Putamen (tissue), 1 donor: ENCODE data around the gene POLD2.

Experiments used
- DNase-seq: peaks from one replicate; pipeline ENCODE4 v3.0.0-alpha.2; 2016; ENCODE audit warnings: low spot score

The POLD2 gene

DNA sequence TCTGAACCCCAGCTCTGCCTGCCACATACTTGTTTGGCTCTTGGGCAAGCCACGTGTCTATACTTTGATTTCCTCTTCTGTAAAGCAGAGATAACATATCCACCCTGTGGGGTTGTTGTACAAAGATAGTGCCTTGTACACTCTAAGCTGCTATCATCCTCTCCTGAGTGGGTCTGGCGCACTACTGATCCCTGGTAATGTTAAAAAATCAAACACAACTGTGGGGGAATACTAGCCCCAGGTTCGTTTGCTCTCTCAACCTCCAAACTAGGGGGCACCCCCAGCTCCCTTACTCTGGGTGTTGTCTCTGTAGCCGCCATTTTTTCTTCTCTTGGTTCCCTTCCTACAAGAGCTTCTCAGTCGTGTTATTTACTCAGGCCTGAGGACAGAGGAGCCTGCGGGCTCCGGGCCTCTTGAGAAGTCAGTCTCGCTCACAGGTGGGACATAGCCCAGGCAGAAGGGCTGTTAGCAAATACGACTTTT is 42.0 kb downstream of the POLD2 start:
- DNase-seq: no peak

GRCh38 chr7:44080686-44081265 is 42.6 kb downstream of the POLD2 start:
- DNase-seq: no peak

DNA sequence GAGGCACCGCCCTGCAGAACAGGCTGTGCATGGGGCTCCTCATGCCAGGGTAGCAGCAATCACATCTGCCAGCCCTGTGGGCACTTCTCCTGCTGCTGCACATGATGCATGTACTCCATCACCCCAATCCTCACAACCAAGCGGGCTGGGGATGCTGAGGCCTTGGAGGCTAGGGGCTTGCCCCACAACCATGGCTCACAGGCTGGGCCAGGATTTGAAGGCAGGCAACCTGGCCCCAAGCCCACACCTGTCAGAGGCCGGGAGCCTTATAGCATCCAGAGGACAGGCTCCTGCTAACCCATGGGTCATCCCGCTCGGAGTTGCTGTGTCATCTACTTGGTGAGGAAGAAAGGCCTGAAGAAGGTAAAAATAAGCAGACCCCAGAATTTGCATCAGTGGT is 43.2 kb downstream of the POLD2 start:
- DNase-seq: no peak

DNA sequence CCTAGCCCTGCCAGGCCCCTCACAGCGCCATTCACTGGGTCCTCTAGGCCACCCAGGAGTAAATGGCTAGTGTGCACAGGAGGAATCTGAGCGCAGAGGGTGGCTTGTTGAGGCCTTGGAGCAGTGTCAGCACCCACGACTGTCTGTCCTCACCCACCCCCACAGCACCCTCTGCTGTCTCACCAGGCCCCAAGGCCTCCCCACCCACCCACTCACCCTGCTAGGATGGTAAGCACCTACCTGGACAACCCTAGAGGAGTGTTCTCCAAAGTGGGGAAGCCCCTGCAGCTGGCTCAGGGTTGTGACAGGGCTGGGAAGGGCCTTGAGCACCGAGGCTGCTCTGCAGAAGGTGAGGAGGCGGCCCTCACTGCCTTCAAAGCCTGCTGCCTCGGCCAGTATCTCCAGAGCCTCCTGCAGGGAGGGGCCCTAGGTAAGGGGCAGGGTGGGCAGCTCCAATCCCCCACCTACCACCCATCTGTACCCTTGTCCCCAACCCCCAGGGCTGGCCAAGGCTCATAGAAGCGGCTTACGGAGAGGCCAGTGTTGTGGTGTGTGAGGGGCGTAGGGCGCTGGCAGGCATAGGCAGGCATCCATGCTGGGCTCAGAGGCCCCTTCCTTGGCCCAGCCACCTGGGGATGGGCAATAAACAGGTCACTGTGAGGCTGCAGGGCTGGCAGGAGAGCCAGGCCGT is 43.9 kb downstream of the POLD2 start:
- no peak for DNase-seq

DNA sequence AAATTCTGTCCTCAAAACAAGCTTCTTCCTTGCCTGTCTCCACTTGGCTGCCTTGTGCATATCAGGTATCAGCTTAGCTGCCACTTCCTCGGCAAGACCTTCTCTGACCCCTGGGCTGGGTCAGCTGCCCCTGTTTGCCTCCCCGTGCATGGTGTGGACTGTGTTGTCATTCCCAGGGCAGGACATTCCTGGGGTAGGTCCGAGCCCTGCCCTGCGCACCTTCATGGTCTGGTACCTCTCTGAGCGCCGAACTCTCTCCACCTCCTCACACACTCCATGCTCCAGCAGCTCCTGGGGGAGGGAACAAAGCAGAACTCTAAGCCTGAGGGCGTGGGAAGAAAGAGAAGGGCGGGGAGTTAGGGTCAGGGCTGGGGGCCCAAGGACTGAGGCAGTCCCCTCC is 44.8 kb downstream of the POLD2 start:
- no peak for DNase-seq

DNA sequence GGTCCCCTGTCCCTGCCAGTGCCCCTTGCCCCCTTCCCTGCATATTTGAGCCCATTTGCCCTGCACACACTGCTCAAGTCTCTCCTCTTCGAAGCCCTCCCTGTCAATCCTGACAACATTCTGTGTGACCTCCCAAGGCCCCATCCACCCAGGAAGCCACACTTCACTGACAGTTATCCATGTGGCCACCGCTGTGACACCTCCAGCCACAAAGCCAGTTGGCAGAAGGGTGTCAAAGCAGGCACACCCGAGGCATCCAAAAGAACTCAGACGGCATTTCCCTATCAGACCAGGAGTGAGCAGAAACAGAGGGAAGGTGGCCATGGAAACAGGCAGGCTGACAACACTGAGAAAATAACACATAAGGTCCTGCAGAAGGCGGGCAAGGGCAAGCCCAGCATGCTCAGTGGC is 45.7 kb downstream of the POLD2 start:
- no peak for DNase-seq

GRCh38 chr7:44077061-44077460 is 46.3 kb downstream of the POLD2 start:
- DNase-seq: no peak

- DNase-seq: no peak
Observed at GRCh38 chr7:44076101-44076895, 47.0 kb downstream of the POLD2 start.

DNA sequence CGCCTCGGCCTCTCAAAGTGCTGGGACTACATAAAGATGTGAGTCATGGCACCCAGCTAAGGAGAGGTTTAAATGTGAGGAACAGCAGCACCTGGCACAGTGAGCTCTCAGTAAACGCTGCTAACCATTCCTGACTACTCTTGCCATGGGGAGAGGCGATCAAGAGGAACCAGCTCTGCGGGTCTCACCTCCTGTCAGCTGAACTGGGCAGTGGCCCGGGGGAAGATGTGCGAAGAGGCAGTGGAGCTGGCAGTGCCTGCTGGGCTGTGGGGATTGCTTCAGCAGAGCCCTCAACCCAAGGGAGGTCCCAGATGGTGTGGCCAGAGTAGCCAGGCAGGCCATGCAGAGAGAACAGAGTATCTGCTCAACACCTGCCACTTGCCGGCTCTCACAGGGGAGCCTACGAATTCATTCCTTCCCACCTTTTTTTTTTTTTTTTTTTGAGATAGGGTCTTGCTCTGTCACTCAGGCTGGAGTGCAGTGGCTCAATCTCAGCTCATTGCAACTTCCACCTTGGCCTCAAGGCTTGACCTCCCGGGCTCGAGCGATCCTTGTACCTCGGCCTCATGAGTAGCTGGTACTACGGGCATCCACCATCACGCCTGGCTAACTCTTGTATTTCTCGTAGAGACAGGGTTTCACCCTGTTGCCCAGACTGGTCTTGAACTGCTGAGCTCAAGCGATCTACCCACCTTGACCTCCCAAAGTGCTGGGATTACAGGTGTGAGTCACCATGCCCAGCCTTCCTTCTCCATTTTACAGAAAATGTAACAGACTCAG is 47.9 kb downstream of the POLD2 start:
- DNase-seq: no peak

GRCh38 chr7:44074349-44074695 is 49.0 kb downstream of the POLD2 start:
- DNase-seq: no peak

GRCh38 chr7:44073664-44074348 is 49.5 kb downstream of the POLD2 start:
- DNase-seq: peak; percentile 74

GRCh38 chr7:44072364-44073231 is 50.8 kb downstream of the POLD2 start:
- no peak for DNase-seq

- no peak for DNase-seq
Observed at GRCh38 chr7:44071726-44072363, 51.5 kb downstream of the POLD2 start.

GRCh38 chr7:44068054-44068453 is 55.3 kb downstream of the POLD2 start:
- no peak for DNase-seq

GRCh38 chr7:44067064-44067951 is 56.0 kb downstream of the POLD2 start:
- no peak for DNase-seq

DNA sequence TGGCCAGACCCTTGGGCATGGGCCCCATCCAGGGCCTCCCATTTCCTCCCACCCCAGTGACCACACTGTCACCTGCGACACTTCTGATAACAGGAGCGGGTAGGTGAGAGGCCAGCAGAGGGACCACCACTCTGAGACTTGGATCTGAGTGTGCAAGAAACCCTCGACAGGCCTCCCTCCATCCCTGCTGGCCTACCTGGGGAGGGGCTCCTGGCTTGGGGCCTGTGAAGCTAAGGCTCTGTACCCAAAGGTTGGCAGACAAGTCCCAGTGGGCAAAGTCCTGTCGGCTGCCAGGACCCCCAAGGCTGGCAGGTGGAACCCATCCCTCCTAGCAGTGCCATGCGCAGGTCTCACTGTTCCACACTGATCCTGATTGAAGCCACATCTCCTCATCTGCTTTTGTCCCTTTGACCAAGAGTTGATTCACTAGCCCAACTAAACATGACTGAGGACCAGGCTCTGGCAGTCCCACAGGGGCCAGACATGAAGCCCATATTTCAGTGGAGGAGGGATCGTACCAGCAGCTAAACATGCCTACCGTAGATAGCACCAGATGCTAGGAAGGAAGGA is 56.8 kb downstream of the POLD2 start:
- DNase-seq: no peak

DNA sequence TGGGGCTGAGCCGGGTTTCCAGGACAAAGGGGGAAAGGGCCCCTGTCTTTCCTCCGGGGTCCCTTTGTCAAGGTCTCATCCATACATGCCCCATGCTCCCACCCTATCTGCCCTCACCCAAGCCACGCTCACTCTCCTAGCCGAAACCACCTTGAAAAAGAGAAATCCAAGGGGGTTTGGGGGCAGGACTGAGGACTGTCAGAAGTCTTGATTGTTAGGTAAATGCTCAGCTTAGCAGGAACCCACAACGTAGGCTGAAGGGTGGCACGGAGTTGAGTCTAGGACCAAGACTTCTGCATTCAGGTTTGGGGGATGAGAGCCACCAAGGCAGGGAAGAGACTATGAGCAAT is 57.3 kb downstream of the POLD2 start:
- no peak for DNase-seq

DNA sequence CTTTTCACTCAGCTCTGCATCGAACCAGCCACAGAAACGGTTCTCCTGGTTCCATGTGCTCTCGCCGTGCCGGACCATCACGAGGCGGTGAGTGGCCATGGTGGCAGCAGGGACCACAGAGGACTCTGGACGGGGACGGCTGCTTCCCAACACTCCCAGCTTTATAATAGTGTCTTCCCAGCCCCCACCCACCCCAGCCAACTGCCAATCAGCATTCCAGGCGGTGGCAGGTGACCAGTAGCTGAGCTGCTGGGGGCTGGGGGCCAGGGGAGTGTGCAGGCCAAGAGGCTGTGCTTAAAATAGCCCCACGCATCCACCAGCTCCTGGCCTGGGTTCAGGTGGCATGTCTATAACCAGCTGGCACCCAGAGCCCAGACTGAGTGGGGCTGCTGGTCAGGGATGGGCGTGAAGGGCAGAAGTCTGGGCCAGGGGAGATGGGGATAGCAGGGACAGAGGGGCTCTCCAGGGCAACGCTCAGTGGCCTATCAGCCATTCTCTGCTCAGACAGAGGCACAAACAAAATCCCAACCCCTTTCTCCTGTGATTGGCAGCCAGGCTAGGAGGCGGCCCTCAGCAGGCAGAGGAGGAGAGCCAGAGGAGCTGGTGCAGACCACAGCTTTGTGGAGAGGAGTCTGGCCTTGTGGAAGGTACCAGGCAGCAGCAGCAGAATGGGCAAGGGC is 57.8 kb downstream of the POLD2 start, which contains the start of gene PGAM2:
TSS of gene PGAM2 (minus strand) at position 137 of the 680 bp plus-strand sequence. CDS start at position 99, 38 bp downstream.
- DNase-seq: peak; percentile 31
